GM23338 (cell line): Measurements from ENCODE around the gene MINDY1. TPM values are rescaled to one million over a fixed set of nuclear protein-coding genes. Genes with fewer than 3 reads are reported as not detected.

Source experiments
- ATAC-seq: fragments of 200-7000 bp; cut with Tn5 transposase; 3 replicates; pipeline ENCODE4 v1.9.1; 2020
- DNase-seq: peaks from one replicate; pipeline ENCODE4 v3.0.0-alpha.2; 2015; ENCODE audit warnings: low spot score
- H2AFZ ChIP-seq: fragments of 200-600 bp; sonication (generic); 2 replicates; pipeline ENCODE4 v1.8.0; 2016; ENCODE audit warnings: antibody characterized with exemption, mild to moderate bottlenecking, moderate library complexity
- H3F3A ChIP-seq: fragments of 200-600 bp; sonication (generic); replicated peaks from 2 replicates; pipeline ENCODE4 v1.8.0; 2017; ENCODE audit warnings: antibody characterized with exemption, mixed run types, low read depth
- H3K27ac ChIP-seq: fragments of 200-600 bp; sonication (generic); 2 replicates; pipeline ENCODE4 v1.6.1; 2016; ENCODE audit warnings: low read depth
- H3K27me3 ChIP-seq: fragments of 200-600 bp; sonication (generic); 2 replicates; pipeline ENCODE4 v1.8.0; 2016; ENCODE audit warnings: mild to moderate bottlenecking, mixed run types, moderate library complexity; ENCODE audit not compliant: insufficient read depth
- H3K36me3 ChIP-seq: fragments of 200-600 bp; sonication (generic); 2 replicates; pipeline ENCODE4 v1.8.0; 2016; ENCODE audit warnings: mild to moderate bottlenecking; ENCODE audit not compliant: insufficient read depth
- H3K4me1 ChIP-seq: fragments of 200-600 bp; sonication (generic); 2 replicates; pipeline ENCODE4 v1.8.0; 2016; ENCODE audit warnings: mild to moderate bottlenecking, moderate library complexity; ENCODE audit not compliant: insufficient read depth
- H3K4me2 ChIP-seq: fragments of 200-600 bp; sonication (generic); 2 replicates; pipeline ENCODE4 v1.7.1; 2017; ENCODE audit warnings: mixed run types
- H3K4me3 ChIP-seq: fragments of 200-600 bp; sonication (generic); 2 replicates; pipeline ENCODE4 v1.6.1; 2016; ENCODE audit warnings: mixed run types
- H3K79me2 ChIP-seq: fragments of 200-600 bp; sonication (generic); replicated peaks from 2 replicates; pipeline ENCODE4 v1.8.0; 2017; ENCODE audit warnings: mild to moderate bottlenecking; ENCODE audit not compliant: insufficient read depth
- H3K9me2 ChIP-seq: fragments of 200-600 bp; sonication (generic); 2 replicates; pipeline ENCODE4 v1.8.0; 2017; ENCODE audit not compliant: insufficient read depth
- H4K20me1 ChIP-seq: fragments of 200-600 bp; sonication (generic); replicated peaks from 2 replicates; pipeline ENCODE4 v1.8.0; 2017; ENCODE audit warnings: mild to moderate bottlenecking; ENCODE audit not compliant: insufficient read depth
- H3K27ac Mint-ChIP-seq: 2 replicates; pipeline ENCODE4 v1.8.0; 2020; ENCODE audit warnings: inconsistent platforms, mild to moderate bottlenecking, moderate library complexity, mixed read lengths
- H3K27me3 Mint-ChIP-seq: 3 replicates; pipeline ENCODE4 v1.8.0; 2022; ENCODE audit warnings: low read depth, mild to moderate bottlenecking, moderate library complexity, mixed read lengths, inconsistent platforms; ENCODE audit not compliant: insufficient read depth, poor library complexity
- H3K36me3 Mint-ChIP-seq: 3 replicates; pipeline ENCODE4 v1.8.0; 2021; ENCODE audit warnings: low read depth, mild to moderate bottlenecking, inconsistent platforms, moderate library complexity, mixed read lengths
- H3K4me1 Mint-ChIP-seq: 3 replicates; pipeline ENCODE4 v1.8.0; 2020; ENCODE audit warnings: mild to moderate bottlenecking, inconsistent platforms, mixed read lengths
- H3K4me3 Mint-ChIP-seq: 3 replicates; pipeline ENCODE4 v1.8.0; 2021; ENCODE audit warnings: moderate library complexity, mild to moderate bottlenecking, inconsistent platforms, mixed read lengths
- H3K9me3 Mint-ChIP-seq: 3 replicates; pipeline ENCODE4 v1.8.0; 2020; ENCODE audit warnings: moderate library complexity, mild to moderate bottlenecking, inconsistent platforms, mixed read lengths
- EZH2 ChIP-seq: fragments of 200-600 bp; sonication (generic); IDR thresholded peaks from one replicate; pipeline ENCODE4 v1.8.0; 2017; ENCODE audit warnings: antibody characterized with exemption, mild to moderate bottlenecking, low read depth; ENCODE audit not compliant: unreplicated experiment
- EZH2phosphoT487 ChIP-seq: fragments of 200-600 bp; sonication (generic); IDR thresholded peaks from one replicate; pipeline ENCODE4 v1.8.1; 2018; ENCODE audit warnings: antibody characterized with exemption; ENCODE audit not compliant: unreplicated experiment
- JUNB ChIP-seq: IDR thresholded peaks from one replicate; pipeline ENCODE4 v1.6.1; 2016; ENCODE audit warnings: antibody characterized with exemption; ENCODE audit not compliant: unreplicated experiment
- NANOG ChIP-seq: IDR thresholded peaks from 2 replicates; pipeline ENCODE4 v1.6.1; 2016; ENCODE audit warnings: antibody characterized with exemption, borderline replicate concordance
- STAT1 ChIP-seq: IDR thresholded peaks from one replicate; pipeline ENCODE4 v1.6.1; 2016; ENCODE audit warnings: antibody characterized with exemption; ENCODE audit not compliant: unreplicated experiment
- polyA plus RNA-seq: library from polyadenylated mRNA; unstranded; fragments of >200 nt; fragmentation: Nextera tagmentation; extraction: Ambion mirVana; gene quantifications from 2 replicates; pipeline ENCODE4 v1.2.1, GENCODE V29; 2016
- total RNA-seq: library from RNA; depleted of rRNA; stranded (reverse); fragments of >200 nt; shearing (Covaris generic); gene quantifications from 2 replicates; pipeline ENCODE4 v1.2.3, GENCODE V29; 2014
- TF ChIP-seq, protein P1 (sequence below): fragments of 250-450 bp; sonication (Bioruptor Pico); IDR thresholded peaks from 2 replicates; pipeline ENCODE4 v1.5.0; 2020; ENCODE audit warnings: mild to moderate bottlenecking, moderate library complexity
- TF ChIP-seq, protein P2 (sequence below): IDR thresholded peaks from one replicate; pipeline ENCODE4 v1.6.1; 2018; ENCODE audit warnings: antibody characterized with exemption; ENCODE audit not compliant: unreplicated experiment
- TF ChIP-seq, protein P3 (sequence below), 2 experiments: fragments of 200-600 bp in 1 of 2; sonication (generic) in 1 of 2; conservative IDR thresholded peaks; 2 replicates each; pipeline versions ENCODE4 v1.5.1 to v1.6.1; 2016 to 2017; ENCODE audit warnings: antibody characterized with exemption in 2 of 2, low read depth in 2 of 2, mild to moderate bottlenecking in 2 of 2, moderate library complexity in 1 of 2

MINDY1 gene
- total and polyA plus RNA-seq, 2 experiments from 2014 or later, result 4.5 to 10.3 TPM

DNA sequence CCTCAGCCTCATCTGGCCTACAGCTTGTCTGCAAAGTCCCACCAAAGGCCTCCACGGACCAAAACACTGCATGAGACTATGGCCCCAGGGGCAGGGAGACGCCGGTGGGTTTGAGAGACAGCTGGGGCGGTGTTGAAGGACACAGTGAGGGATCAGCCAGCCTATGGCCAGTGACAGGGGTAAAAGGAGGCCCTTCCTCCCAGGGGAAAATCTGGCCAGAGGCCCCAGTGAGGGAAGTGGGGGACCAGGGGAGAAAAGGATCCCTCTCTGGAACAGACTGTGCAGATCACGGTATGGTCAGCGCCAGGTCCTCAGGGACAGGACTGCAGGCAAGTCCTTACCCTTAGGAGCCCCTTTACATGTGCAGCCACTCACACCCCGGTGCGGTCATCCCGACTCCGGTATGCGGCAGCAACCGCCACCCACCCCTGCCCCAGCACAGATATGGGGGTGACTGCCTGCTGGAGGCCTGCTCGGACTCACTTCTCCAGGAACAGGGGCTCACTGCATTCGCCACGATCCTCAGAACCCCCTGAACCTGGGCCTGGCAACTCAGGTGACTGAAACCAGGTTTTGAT, 33.4 kb downstream of the MINDY1 start (continued):
- TF ChIP-seq, protein P1, sequence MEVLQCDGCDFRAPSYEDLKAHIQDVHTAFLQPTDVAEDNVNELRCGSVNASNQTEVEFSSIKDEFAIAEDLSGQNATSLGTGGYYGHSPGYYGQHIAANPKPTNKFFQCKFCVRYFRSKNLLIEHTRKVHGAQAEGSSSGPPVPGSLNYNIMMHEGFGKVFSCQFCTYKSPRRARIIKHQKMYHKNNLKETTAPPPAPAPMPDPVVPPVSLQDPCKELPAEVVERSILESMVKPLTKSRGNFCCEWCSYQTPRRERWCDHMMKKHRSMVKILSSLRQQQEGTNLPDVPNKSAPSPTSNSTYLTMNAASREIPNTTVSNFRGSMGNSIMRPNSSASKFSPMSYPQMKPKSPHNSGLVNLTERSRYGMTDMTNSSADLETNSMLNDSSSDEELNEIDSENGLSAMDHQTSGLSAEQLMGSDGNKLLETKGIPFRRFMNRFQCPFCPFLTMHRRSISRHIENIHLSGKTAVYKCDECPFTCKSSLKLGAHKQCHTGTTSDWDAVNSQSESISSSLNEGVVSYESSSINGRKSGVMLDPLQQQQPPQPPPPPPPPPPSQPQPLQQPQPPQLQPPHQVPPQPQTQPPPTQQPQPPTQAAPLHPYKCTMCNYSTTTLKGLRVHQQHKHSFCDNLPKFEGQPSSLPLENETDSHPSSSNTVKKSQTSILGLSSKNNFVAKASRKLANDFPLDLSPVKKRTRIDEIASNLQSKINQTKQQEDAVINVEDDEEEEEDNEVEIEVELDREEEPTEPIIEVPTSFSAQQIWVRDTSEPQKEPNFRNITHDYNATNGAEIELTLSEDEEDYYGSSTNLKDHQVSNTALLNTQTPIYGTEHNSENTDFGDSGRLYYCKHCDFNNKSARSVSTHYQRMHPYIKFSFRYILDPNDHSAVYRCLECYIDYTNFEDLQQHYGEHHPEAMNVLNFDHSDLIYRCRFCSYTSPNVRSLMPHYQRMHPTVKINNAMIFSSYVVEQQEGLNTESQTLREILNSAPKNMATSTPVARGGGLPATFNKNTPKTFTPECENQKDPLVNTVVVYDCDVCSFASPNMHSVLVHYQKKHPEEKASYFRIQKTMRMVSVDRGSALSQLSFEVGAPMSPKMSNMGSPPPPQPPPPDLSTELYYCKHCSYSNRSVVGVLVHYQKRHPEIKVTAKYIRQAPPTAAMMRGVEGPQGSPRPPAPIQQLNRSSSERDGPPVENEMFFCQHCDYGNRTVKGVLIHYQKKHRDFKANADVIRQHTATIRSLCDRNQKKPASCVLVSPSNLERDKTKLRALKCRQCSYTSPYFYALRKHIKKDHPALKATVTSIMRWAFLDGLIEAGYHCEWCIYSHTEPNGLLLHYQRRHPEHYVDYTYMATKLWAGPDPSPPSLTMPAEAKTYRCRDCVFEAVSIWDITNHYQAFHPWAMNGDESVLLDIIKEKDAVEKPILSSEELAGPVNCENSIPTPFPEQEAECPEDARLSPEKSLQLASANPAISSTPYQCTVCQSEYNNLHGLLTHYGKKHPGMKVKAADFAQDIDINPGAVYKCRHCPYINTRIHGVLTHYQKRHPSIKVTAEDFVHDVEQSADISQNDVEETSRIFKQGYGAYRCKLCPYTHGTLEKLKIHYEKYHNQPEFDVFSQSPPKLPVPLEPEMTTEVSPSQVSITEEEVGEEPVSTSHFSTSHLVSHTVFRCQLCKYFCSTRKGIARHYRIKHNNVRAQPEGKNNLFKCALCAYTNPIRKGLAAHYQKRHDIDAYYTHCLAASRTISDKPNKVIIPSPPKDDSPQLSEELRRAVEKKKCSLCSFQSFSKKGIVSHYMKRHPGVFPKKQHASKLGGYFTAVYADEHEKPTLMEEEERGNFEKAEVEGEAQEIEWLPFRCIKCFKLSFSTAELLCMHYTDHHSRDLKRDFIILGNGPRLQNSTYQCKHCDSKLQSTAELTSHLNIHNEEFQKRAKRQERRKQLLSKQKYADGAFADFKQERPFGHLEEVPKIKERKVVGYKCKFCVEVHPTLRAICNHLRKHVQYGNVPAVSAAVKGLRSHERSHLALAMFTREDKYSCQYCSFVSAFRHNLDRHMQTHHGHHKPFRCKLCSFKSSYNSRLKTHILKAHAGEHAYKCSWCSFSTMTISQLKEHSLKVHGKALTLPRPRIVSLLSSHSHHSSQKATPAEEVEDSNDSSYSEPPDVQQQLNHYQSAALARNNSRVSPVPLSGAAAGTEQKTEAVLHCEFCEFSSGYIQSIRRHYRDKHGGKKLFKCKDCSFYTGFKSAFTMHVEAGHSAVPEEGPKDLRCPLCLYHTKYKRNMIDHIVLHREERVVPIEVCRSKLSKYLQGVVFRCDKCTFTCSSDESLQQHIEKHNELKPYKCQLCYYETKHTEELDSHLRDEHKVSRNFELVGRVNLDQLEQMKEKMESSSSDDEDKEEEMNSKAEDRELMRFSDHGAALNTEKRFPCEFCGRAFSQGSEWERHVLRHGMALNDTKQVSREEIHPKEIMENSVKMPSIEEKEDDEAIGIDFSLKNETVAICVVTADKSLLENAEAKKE (CRISPR knock-in tag), result no peak
- TF ChIP-seq STAT1, result no peak

DNA sequence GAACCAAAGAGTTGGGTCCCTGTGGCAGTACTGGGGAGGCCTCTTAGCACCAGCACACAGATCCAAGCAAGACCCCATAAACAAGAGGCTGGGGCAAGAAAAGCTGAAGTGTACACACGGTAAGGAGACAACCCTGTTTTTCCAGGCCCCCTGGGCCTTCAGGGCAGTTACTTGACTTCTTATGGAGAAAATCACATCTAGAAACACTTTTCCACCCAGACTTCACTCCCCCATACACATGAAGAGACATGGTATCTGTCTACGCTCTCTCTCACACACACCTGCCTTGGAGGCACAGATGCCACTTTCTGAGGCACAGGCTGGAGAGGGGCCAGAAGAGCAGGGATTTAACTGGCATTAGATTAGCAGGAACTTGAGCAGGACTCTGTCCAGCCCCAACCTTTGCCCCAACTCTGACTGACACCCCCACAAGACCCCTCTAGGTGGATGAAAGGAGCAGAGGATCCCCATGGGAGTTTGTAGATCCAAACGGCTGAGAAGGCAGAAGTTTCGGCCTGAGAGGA, 34.2 kb downstream of the MINDY1 start:
- Mint-ChIP-seq H3K27ac (peak overlapping the region; percentile 66), H3K4me1 (peaks cover 63% of the 10 kb centered on the region), H3K9me3 (peaks cover 4% of the 10 kb centered on the region; the same call in 1 of the 3 replicates), H3K4me3 (peak overlapping the region; percentile 82), H3K27me3 (peaks cover 32% of the 10 kb centered on the region), H3K36me3 (peaks cover 30% of the 10 kb centered on the region)
- H3K4me1 ChIP-seq, result peaks cover 54% of the 10 kb centered on the region
- peak overlapping the region; percentile 88 for H3K4me3 ChIP-seq
- 0 out of 2 replicates have a peak, but pooled peaks cover 3% of the 10 kb centered on the region for H3K27me3 ChIP-seq
- TF ChIP-seq NANOG, result no peak
- TF ChIP-seq, protein P2, sequence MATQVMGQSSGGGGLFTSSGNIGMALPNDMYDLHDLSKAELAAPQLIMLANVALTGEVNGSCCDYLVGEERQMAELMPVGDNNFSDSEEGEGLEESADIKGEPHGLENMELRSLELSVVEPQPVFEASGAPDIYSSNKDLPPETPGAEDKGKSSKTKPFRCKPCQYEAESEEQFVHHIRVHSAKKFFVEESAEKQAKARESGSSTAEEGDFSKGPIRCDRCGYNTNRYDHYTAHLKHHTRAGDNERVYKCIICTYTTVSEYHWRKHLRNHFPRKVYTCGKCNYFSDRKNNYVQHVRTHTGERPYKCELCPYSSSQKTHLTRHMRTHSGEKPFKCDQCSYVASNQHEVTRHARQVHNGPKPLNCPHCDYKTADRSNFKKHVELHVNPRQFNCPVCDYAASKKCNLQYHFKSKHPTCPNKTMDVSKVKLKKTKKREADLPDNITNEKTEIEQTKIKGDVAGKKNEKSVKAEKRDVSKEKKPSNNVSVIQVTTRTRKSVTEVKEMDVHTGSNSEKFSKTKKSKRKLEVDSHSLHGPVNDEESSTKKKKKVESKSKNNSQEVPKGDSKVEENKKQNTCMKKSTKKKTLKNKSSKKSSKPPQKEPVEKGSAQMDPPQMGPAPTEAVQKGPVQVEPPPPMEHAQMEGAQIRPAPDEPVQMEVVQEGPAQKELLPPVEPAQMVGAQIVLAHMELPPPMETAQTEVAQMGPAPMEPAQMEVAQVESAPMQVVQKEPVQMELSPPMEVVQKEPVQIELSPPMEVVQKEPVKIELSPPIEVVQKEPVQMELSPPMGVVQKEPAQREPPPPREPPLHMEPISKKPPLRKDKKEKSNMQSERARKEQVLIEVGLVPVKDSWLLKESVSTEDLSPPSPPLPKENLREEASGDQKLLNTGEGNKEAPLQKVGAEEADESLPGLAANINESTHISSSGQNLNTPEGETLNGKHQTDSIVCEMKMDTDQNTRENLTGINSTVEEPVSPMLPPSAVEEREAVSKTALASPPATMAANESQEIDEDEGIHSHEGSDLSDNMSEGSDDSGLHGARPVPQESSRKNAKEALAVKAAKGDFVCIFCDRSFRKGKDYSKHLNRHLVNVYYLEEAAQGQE, result no peak
- TF ChIP-seq EZH2, result no peak
- TF ChIP-seq JUNB, result no peak
- TF ChIP-seq EZH2phosphoT487, result no peak
- TF ChIP-seq, protein P3, sequence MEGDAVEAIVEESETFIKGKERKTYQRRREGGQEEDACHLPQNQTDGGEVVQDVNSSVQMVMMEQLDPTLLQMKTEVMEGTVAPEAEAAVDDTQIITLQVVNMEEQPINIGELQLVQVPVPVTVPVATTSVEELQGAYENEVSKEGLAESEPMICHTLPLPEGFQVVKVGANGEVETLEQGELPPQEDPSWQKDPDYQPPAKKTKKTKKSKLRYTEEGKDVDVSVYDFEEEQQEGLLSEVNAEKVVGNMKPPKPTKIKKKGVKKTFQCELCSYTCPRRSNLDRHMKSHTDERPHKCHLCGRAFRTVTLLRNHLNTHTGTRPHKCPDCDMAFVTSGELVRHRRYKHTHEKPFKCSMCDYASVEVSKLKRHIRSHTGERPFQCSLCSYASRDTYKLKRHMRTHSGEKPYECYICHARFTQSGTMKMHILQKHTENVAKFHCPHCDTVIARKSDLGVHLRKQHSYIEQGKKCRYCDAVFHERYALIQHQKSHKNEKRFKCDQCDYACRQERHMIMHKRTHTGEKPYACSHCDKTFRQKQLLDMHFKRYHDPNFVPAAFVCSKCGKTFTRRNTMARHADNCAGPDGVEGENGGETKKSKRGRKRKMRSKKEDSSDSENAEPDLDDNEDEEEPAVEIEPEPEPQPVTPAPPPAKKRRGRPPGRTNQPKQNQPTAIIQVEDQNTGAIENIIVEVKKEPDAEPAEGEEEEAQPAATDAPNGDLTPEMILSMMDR (conservative IDR thresholded peaks at IDR 0.05; ENCODE audit: low read depth in 2 of 2), result no peak
- peaks cover 67% of the 10 kb centered on the region for H3K79me2 ChIP-seq
- H3K27ac ChIP-seq, result peak overlapping the region; percentile 88
- H3K36me3 ChIP-seq, result peaks cover 11% of the 10 kb centered on the region
- H3K9me2 ChIP-seq, result no peaks in the 10 kb centered on the region
- no peak overlapping the region for H2AFZ ChIP-seq
- DNase-seq (no peak), ATAC-seq (no peak)
- H4K20me1 ChIP-seq, result peaks cover 22% of the 10 kb centered on the region; the same call in 1 of the 2 replicates
- H3K4me2 ChIP-seq, result peak overlapping the region; percentile 96
- peaks cover 11% of the 10 kb centered on the region for H3F3A ChIP-seq
